Measurements from ENCODE around the gene DBH.

- TF ChIP-seq CTCF (IDR thresholded peaks at IDR 0.05; ENCODE audit: low read length) = no peak
- no peak for TF ChIP-seq EZH2phosphoT487 (IDR thresholded peaks at IDR 0.05; ENCODE audit: low read length)
These were observed 19.3 kb upstream of the DBH start for GRCh38 chr9:133616643-133617405.
